GM23338 (cell line): ENCODE data around the gene PRPF19. TPM values are rescaled to one million over a fixed set of nuclear protein-coding genes. Genes with fewer than 3 reads are reported as not detected.

Experiments used
- ATAC-seq: fragments of 200-7000 bp; cut with Tn5 transposase; 3 replicates; pipeline ENCODE4 v1.9.1; 2020
- DNase-seq: peaks from one replicate; pipeline ENCODE4 v3.0.0-alpha.2; 2015; ENCODE audit warnings: low spot score
- H2AFZ ChIP-seq: fragments of 200-600 bp; sonication (generic); 2 replicates; pipeline ENCODE4 v1.8.0; 2016; ENCODE audit warnings: antibody characterized with exemption, mild to moderate bottlenecking, moderate library complexity
- H3F3A ChIP-seq: fragments of 200-600 bp; sonication (generic); replicated peaks from 2 replicates; pipeline ENCODE4 v1.8.0; 2017; ENCODE audit warnings: antibody characterized with exemption, mixed run types, low read depth
- H3K27ac ChIP-seq: fragments of 200-600 bp; sonication (generic); 2 replicates; pipeline ENCODE4 v1.6.1; 2016; ENCODE audit warnings: low read depth
- H3K27me3 ChIP-seq: fragments of 200-600 bp; sonication (generic); 2 replicates; pipeline ENCODE4 v1.8.0; 2016; ENCODE audit warnings: mild to moderate bottlenecking, mixed run types, moderate library complexity; ENCODE audit not compliant: insufficient read depth
- H3K36me3 ChIP-seq: fragments of 200-600 bp; sonication (generic); 2 replicates; pipeline ENCODE4 v1.8.0; 2016; ENCODE audit warnings: mild to moderate bottlenecking; ENCODE audit not compliant: insufficient read depth
- H3K4me1 ChIP-seq: fragments of 200-600 bp; sonication (generic); 2 replicates; pipeline ENCODE4 v1.8.0; 2016; ENCODE audit warnings: mild to moderate bottlenecking, moderate library complexity; ENCODE audit not compliant: insufficient read depth
- H3K4me2 ChIP-seq: fragments of 200-600 bp; sonication (generic); 2 replicates; pipeline ENCODE4 v1.7.1; 2017; ENCODE audit warnings: mixed run types
- H3K4me3 ChIP-seq: fragments of 200-600 bp; sonication (generic); 2 replicates; pipeline ENCODE4 v1.6.1; 2016; ENCODE audit warnings: mixed run types
- H3K79me2 ChIP-seq: fragments of 200-600 bp; sonication (generic); replicated peaks from 2 replicates; pipeline ENCODE4 v1.8.0; 2017; ENCODE audit warnings: mild to moderate bottlenecking; ENCODE audit not compliant: insufficient read depth
- H3K9me2 ChIP-seq: fragments of 200-600 bp; sonication (generic); 2 replicates; pipeline ENCODE4 v1.8.0; 2017; ENCODE audit not compliant: insufficient read depth
- H4K20me1 ChIP-seq: fragments of 200-600 bp; sonication (generic); replicated peaks from 2 replicates; pipeline ENCODE4 v1.8.0; 2017; ENCODE audit warnings: mild to moderate bottlenecking; ENCODE audit not compliant: insufficient read depth
- H3K27ac Mint-ChIP-seq: 2 replicates; pipeline ENCODE4 v1.8.0; 2020; ENCODE audit warnings: inconsistent platforms, mild to moderate bottlenecking, moderate library complexity, mixed read lengths
- H3K27me3 Mint-ChIP-seq: 3 replicates; pipeline ENCODE4 v1.8.0; 2022; ENCODE audit warnings: low read depth, mild to moderate bottlenecking, moderate library complexity, mixed read lengths, inconsistent platforms; ENCODE audit not compliant: insufficient read depth, poor library complexity
- H3K36me3 Mint-ChIP-seq: 3 replicates; pipeline ENCODE4 v1.8.0; 2021; ENCODE audit warnings: low read depth, mild to moderate bottlenecking, inconsistent platforms, moderate library complexity, mixed read lengths
- H3K4me1 Mint-ChIP-seq: 3 replicates; pipeline ENCODE4 v1.8.0; 2020; ENCODE audit warnings: mild to moderate bottlenecking, inconsistent platforms, mixed read lengths
- H3K4me3 Mint-ChIP-seq: 3 replicates; pipeline ENCODE4 v1.8.0; 2021; ENCODE audit warnings: moderate library complexity, mild to moderate bottlenecking, inconsistent platforms, mixed read lengths
- H3K9me3 Mint-ChIP-seq: 3 replicates; pipeline ENCODE4 v1.8.0; 2020; ENCODE audit warnings: moderate library complexity, mild to moderate bottlenecking, inconsistent platforms, mixed read lengths
- CTCF ChIP-seq, 2 experiments: fragments of 200-600 bp in 1 of 2; sonication (generic) in 1 of 2; conservative IDR thresholded peaks; 2 replicates each; pipeline versions ENCODE4 v1.5.1 to v1.6.1; 2016 to 2017; ENCODE audit warnings: antibody characterized with exemption in 2 of 2, low read depth in 2 of 2, mild to moderate bottlenecking in 2 of 2, moderate library complexity in 1 of 2
- EZH2phosphoT487 ChIP-seq: fragments of 200-600 bp; sonication (generic); IDR thresholded peaks from one replicate; pipeline ENCODE4 v1.8.1; 2018; ENCODE audit warnings: antibody characterized with exemption; ENCODE audit not compliant: unreplicated experiment
- NANOG ChIP-seq: IDR thresholded peaks from 2 replicates; pipeline ENCODE4 v1.6.1; 2016; ENCODE audit warnings: antibody characterized with exemption, borderline replicate concordance
- POLR2AphosphoS5 ChIP-seq: IDR thresholded peaks from 2 replicates; pipeline ENCODE4 v1.6.1; 2016; ENCODE audit warnings: antibody characterized with exemption, low read depth
- REST ChIP-seq: IDR thresholded peaks from one replicate; pipeline ENCODE4 v1.6.1; 2018; ENCODE audit warnings: antibody characterized with exemption; ENCODE audit not compliant: unreplicated experiment
- STAT1 ChIP-seq: IDR thresholded peaks from one replicate; pipeline ENCODE4 v1.6.1; 2016; ENCODE audit warnings: antibody characterized with exemption; ENCODE audit not compliant: unreplicated experiment
- ZNF462 ChIP-seq: fragments of 250-450 bp; sonication (Bioruptor Pico); IDR thresholded peaks from 2 replicates; pipeline ENCODE4 v1.5.0; 2020; ENCODE audit warnings: mild to moderate bottlenecking, moderate library complexity
- polyA plus RNA-seq: library from polyadenylated mRNA; unstranded; fragments of >200 nt; fragmentation: Nextera tagmentation; extraction: Ambion mirVana; gene quantifications from 2 replicates; pipeline ENCODE4 v1.2.1, GENCODE V29; 2016
- total RNA-seq: library from RNA; depleted of rRNA; stranded (reverse); fragments of >200 nt; shearing (Covaris generic); gene quantifications from 2 replicates; pipeline ENCODE4 v1.2.3, GENCODE V29; 2014

PRPF19 gene
- total and polyA plus RNA-seq, 2 experiments from 2014 or later = 153 to 161 TPM

GRCh38 chr11:60899046-60899936, 7.1 kb downstream of the PRPF19 start:
- no peaks in the 10 kb centered on the region for H3K4me1 ChIP-seq
- no peaks in the 10 kb centered on the region for H3F3A ChIP-seq
- H3K4me3 Mint-ChIP-seq = no peak overlapping the region
- ATAC-seq = peak; percentile 89
- no peaks in the 10 kb centered on the region for H3K27me3 Mint-ChIP-seq
- 0 out of 2 replicates have a peak overlapping the region, but pooled peaks have one; percentile 9 for H3K27ac ChIP-seq
- peaks cover 93% of the 10 kb centered on the region for H3K36me3 Mint-ChIP-seq
- H3K9me3 Mint-ChIP-seq = no peaks in the 10 kb centered on the region
- H3K79me2 ChIP-seq = peaks cover 20% of the 10 kb centered on the region
- H4K20me1 ChIP-seq = peaks cover 30% of the 10 kb centered on the region
- TF ChIP-seq CTCF (conservative IDR thresholded peaks at IDR 0.05; ENCODE audit: low read depth in 2 of 2) (peak; percentile 83 to 94), STAT1 (no peak), POLR2AphosphoS5 (no peak), REST (no peak), NANOG (no peak), ZNF462 (CRISPR knock-in tag) (no peak), EZH2phosphoT487 (no peak)
- no peak overlapping the region for H2AFZ ChIP-seq
- peak; percentile 74 for DNase-seq
- H3K27me3 ChIP-seq = no peaks in the 10 kb centered on the region
- H3K4me3 ChIP-seq = no peak overlapping the region
- H3K4me1 Mint-ChIP-seq = peaks cover 4% of the 10 kb centered on the region
- H3K27ac Mint-ChIP-seq = peak overlapping the region; percentile 95
- H3K4me2 ChIP-seq = no peak overlapping the region
- peaks cover 54% of the 10 kb centered on the region for H3K36me3 ChIP-seq
- no peaks in the 10 kb centered on the region for H3K9me2 ChIP-seq
